Suprapubic skin (tissue), 4 donors: ENCODE measurements around the gene ULBP3. TPM values are rescaled to one million over a fixed set of nuclear protein-coding genes. Genes with fewer than 3 reads are reported as not detected.

Experiments used
- DNase-seq, 2 donors: peaks; one replicate each; pipeline ENCODE4 v3.0.0-alpha.2; 2019; ENCODE audit warnings: low spot score in 2 of 2
- H3K27ac ChIP-seq: fragments of 200-600 bp; sonication (generic); one replicate; pipeline ENCODE4 v1.5.1; 2019
- H3K27me3 ChIP-seq: fragments of 200-600 bp; sonication (generic); one replicate; pipeline ENCODE4 v1.5.1; 2019
- H3K36me3 ChIP-seq: fragments of 200-600 bp; sonication (generic); one replicate; pipeline ENCODE4 v1.5.1; 2019
- H3K4me1 ChIP-seq: fragments of 200-600 bp; sonication (generic); one replicate; pipeline ENCODE4 v1.5.1; 2019
- H3K4me3 ChIP-seq: fragments of 200-600 bp; sonication (generic); one replicate; pipeline ENCODE4 v1.5.1; 2019; ENCODE audit warnings: mild to moderate bottlenecking
- H3K9me3 ChIP-seq: fragments of 200-600 bp; sonication (generic); one replicate; pipeline ENCODE4 v1.5.1; 2019
- CTCF ChIP-seq, 2 donors: fragments of 200-600 bp in 1 of 2; fragments of 450-650 bp in 1 of 2; sonication (generic) in 1 of 2; IDR thresholded peaks; one replicate each; pipeline ENCODE4 v1.5.1; 2016 to 2019; ENCODE audit warnings: antibody characterized with exemption in 2 of 2, mild to moderate bottlenecking in 1 of 2, moderate library complexity in 1 of 2
- EP300 ChIP-seq: sonication (generic); formaldehyde crosslinking; IDR thresholded peaks from one replicate; pipeline ENCODE4 v1.6.1; 2017; ENCODE audit warnings: antibody characterized with exemption
- POLR2A ChIP-seq, 2 donors: fragments of 450-650 bp; IDR thresholded peaks; one replicate each; pipeline ENCODE4 v1.6.1; 2017; ENCODE audit warnings: antibody characterized with exemption in 2 of 2, mild to moderate bottlenecking in 2 of 2, moderate library complexity in 2 of 2
- POLR2AphosphoS5 ChIP-seq, 3 donors: sonication (generic); formaldehyde crosslinking; IDR thresholded peaks; one replicate each; pipeline ENCODE4 v1.6.1; 2017; ENCODE audit warnings: antibody characterized with exemption in 3 of 3
- WGBS: methylation state at CpG from one replicate; pipeline ENCODE4 v1.1.5; 2018; 5-methylcytosine and 5-hydroxymethylcytosine counted together
- total RNA-seq, 4 donors: library from RNA; depleted of rRNA; stranded (reverse); fragments of >200 nt; gene quantifications; one replicate each; pipeline ENCODE4 v1.1.0, GENCODE V29; 2016

ULBP3 gene
- total RNA-seq, 4 donors from 2014 or later: 0.78 to 2.1 TPM; not detected in 2

DNA sequence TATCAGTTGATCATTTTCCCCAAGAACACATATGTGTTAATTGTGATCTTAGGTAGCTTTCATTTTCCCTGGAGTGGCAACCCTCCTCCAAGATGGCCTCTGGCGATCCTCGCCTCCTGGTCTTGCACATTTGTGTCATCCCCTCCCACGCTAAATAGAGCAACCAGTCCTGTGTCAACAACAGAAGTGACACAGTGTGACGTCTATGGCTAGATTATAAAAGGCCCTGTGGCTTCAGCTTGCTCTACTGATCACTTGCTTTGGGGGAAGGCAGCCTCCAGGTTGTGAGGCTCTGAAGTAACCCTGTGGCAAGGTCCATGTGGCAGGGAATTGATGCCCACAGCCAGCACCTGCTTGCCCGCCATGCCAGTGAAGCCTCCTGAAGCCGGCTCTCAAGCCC, 43.3 kb upstream of the ULBP3 start:
- no peak overlapping the region for H3K4me3 ChIP-seq
- H3K4me1 ChIP-seq: no peaks in the 10 kb centered on the region
- H3K36me3 ChIP-seq: no peaks in the 10 kb centered on the region
- H3K27me3 ChIP-seq: peaks cover 8% of the 10 kb centered on the region
- TF ChIP-seq CTCF (IDR thresholded peaks at IDR 0.05) (no peak), POLR2AphosphoS5 (IDR thresholded peaks at IDR 0.05) (no peak), EP300 (no peak), POLR2A (IDR thresholded peaks at IDR 0.05) (no peak)
- H3K27ac ChIP-seq: no peak overlapping the region
- no peak for DNase-seq
- WGBS: 86% methylated on average over 6 of the region's 6 CpGs
- no peaks in the 10 kb centered on the region for H3K9me3 ChIP-seq

DNA sequence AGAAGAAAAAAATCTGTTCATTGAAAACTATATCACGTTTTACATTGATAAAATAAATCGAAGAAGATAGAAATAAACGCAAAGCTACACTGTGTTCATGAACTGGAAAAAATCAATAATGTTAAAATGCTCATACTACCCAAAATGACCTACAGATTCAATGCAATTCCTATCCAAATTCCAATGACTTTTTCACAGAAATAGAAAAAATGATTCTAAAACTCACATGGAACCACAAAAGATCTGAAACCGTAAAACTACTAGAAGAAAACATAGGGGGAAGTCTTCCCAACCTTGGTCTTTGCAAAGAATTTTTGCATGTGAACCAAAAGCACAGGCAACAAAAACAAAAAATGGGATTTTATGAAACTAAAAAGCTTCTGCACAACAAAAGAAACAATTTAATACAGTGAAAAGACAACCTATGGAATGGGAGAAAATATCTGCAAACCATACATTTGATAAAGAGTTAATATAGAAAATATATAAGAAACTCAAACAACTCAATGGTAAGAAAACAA, 33.9 kb upstream of the ULBP3 start:
- no peak for TF ChIP-seq CTCF (IDR thresholded peaks at IDR 0.05)
- no peak for TF ChIP-seq POLR2A (IDR thresholded peaks at IDR 0.05)
- no peak for TF ChIP-seq EP300
- no peak for TF ChIP-seq POLR2AphosphoS5 (IDR thresholded peaks at IDR 0.05)
- 83% methylated on average over 4 of the region's 4 CpGs for WGBS
- H3K9me3 ChIP-seq: no peaks in the 10 kb centered on the region

DNA sequence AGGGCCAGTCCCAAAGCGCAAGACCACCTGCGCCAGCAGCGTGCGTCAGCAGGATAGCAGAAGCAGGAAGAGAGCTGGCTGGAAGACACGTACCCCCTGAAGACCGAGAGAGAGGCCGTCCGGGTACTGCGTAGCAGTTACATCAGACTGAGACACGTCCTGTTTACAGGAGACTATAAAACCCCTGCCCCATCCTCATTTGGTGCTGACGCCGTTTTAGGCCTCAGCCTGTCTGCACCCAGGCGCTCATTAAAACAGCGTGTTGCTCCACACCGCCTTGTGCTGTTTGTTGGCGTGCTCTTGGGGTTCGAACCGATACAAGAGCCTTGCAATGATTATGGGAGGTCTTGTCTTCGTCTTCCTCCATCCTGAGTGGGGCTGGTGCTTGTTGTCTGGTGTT, 31.8 kb upstream of the ULBP3 start:
- DNase-seq: no peak
- TF ChIP-seq POLR2A (IDR thresholded peaks at IDR 0.05) (no peak), POLR2AphosphoS5 (IDR thresholded peaks at IDR 0.05) (no peak), EP300 (no peak), CTCF (IDR thresholded peaks at IDR 0.05) (no peak)
- no peaks in the 10 kb centered on the region for H3K9me3 ChIP-seq
- no peaks in the 10 kb centered on the region for H3K36me3 ChIP-seq
- no peak overlapping the region for H3K4me3 ChIP-seq
- H3K4me1 ChIP-seq: no peaks in the 10 kb centered on the region
- 93% methylated on average over 19 of the region's 19 CpGs for WGBS
- no peak overlapping the region for H3K27ac ChIP-seq
- peaks cover 23% of the 10 kb centered on the region for H3K27me3 ChIP-seq

More for the DNA sequence above, 33.9 kb upstream of the ULBP3 start:
- Histone ChIP-seq H3K27me3 (peaks cover 13% of the 10 kb centered on the region), H3K36me3 (no peaks in the 10 kb centered on the region), H3K4me1 (no peaks in the 10 kb centered on the region), H3K4me3 (no peak overlapping the region), H3K27ac (no peak overlapping the region)
- DNase-seq: no peak

DNA sequence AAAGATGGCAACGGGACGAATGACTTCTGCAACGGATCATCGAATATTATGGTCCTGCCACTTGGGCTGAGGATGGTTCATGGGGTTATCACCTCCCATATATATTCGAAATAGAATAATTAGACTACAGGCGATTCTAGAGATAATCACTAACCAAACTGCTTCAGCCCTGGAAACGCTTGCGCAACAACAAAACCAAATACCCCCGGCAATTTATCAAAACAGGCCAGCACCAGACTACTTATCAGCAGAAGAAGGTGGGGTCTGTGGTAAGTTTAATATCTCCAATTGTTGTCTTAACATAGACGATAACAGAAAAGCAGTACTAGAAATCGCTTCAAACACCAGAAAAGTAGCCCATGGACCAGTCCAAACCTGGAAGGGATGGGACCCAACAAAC, 31.0 kb upstream of the ULBP3 start:
- no peaks in the 10 kb centered on the region for H3K4me1 ChIP-seq
- no peak for TF ChIP-seq EP300
- no peak for TF ChIP-seq POLR2AphosphoS5 (IDR thresholded peaks at IDR 0.05)
- TF ChIP-seq POLR2A (IDR thresholded peaks at IDR 0.05): no peak
- TF ChIP-seq CTCF (IDR thresholded peaks at IDR 0.05): no peak
- no peak for DNase-seq
- 93% methylated on average over 11 of the region's 11 CpGs for WGBS
- peaks cover 26% of the 10 kb centered on the region for H3K27me3 ChIP-seq
- H3K27ac ChIP-seq: no peak overlapping the region
- H3K4me3 ChIP-seq: no peak overlapping the region
- H3K9me3 ChIP-seq: no peaks in the 10 kb centered on the region
- H3K36me3 ChIP-seq: no peaks in the 10 kb centered on the region

DNA sequence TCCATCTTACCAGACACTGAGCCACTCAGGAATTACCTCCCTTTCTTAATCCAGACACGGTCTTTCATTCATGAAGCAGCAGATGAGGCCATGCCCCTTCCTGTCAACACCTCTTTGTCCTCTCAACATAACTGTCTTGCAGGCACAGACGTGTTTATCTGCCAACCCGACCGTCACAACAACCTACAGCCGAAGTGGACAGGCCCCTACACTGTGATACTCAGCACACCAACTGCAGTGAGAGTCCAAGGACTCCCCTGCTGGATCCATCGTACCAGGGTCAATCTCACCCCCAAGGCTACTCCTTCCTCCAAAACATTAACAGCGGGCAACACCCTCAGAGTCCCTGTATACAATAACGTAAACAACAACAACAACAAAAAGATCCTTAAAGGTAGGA, 30.6 kb upstream of the ULBP3 start:
- 95% methylated on average over 8 of the region's 8 CpGs for WGBS
- no peak for DNase-seq
- H3K27me3 ChIP-seq: peaks cover 26% of the 10 kb centered on the region
- H3K4me1 ChIP-seq: no peaks in the 10 kb centered on the region
- H3K27ac ChIP-seq: no peak overlapping the region
- no peaks in the 10 kb centered on the region for H3K9me3 ChIP-seq
- H3K4me3 ChIP-seq: no peak overlapping the region
- H3K36me3 ChIP-seq: no peaks in the 10 kb centered on the region
- TF ChIP-seq POLR2AphosphoS5 (IDR thresholded peaks at IDR 0.05) (no peak), EP300 (no peak), CTCF (IDR thresholded peaks at IDR 0.05) (no peak), POLR2A (IDR thresholded peaks at IDR 0.05) (no peak)
